Esophagus muscularis mucosa (tissue), 4 donors: ENCODE results near the gene DOCK4. TPM values are rescaled to one million over a fixed set of nuclear protein-coding genes. Genes with fewer than 3 reads are reported as not detected.

Experiments
- DNase-seq: peaks from one replicate; pipeline ENCODE4 v3.0.0-alpha.2; 2017; ENCODE audit errors: extremely low spot score
- H3K27ac ChIP-seq, 4 donors: fragments of 200-600 bp; sonication (generic); replicated peaks in 1 of 4; 1 replicate in 3 of 4; 2 replicates in 1 of 4; pipeline ENCODE4 v1.5.1; 2016 to 2019; ENCODE audit warnings: mild to moderate bottlenecking in 1 of 4
- H3K27me3 ChIP-seq, 4 donors: fragments of 200-600 bp; sonication (generic); one replicate each; pipeline versions ENCODE4 v1.5.1 to v1.6.0; 2016 to 2019
- H3K36me3 ChIP-seq, 4 donors: fragments of 200-600 bp; sonication (generic); one replicate each; pipeline ENCODE4 v1.5.1; 2016 to 2019
- H3K4me1 ChIP-seq, 4 donors: fragments of 200-600 bp; sonication (generic); one replicate each; pipeline ENCODE4 v1.5.1; 2016 to 2019
- H3K4me3 ChIP-seq, 4 donors: fragments of 200-600 bp; sonication (generic); 1 replicate in 2 of 4; 2 replicates in 2 of 4; pipeline ENCODE4 v1.5.1; 2016 to 2019; ENCODE audit warnings: mild to moderate bottlenecking in 4 of 4, moderate library complexity in 1 of 4
- H3K9me3 ChIP-seq, 4 donors: fragments of 200-600 bp; sonication (generic); 1 replicate in 3 of 4; 2 replicates in 1 of 4; pipeline ENCODE4 v1.5.1; 2016 to 2019
- EP300 ChIP-seq: sonication (generic); formaldehyde crosslinking; IDR thresholded peaks from one replicate; pipeline ENCODE4 v1.6.1; 2017; ENCODE audit warnings: antibody characterized with exemption
- POLR2A ChIP-seq: fragments of 450-650 bp; IDR thresholded peaks from one replicate; pipeline ENCODE4 v1.6.1; 2017; ENCODE audit warnings: antibody characterized with exemption, moderate library complexity, mild to moderate bottlenecking, low read depth
- POLR2AphosphoS5 ChIP-seq, 2 donors: sonication (generic); formaldehyde crosslinking; IDR thresholded peaks; one replicate each; pipeline ENCODE4 v1.6.1; 2017; ENCODE audit warnings: antibody characterized with exemption in 2 of 2
- WGBS: methylation state at CpG from one replicate; pipeline ENCODE4 v1.1.5; 2018; 5-methylcytosine and 5-hydroxymethylcytosine counted together
- intact Hi-C: fragments of 100-400 bp; cut with DNase I; formaldehyde crosslinking; loops from one replicate; pipeline ENCODE4 v1.15.1; 2023
- total RNA-seq, 4 donors: library from RNA; depleted of rRNA; stranded (reverse); fragments of >200 nt; gene quantifications; one replicate each; pipeline versions ENCODE4 v1.1.0 to v1.2.1, GENCODE V29; 2016
- TF ChIP-seq, protein P1 (sequence below), 3 experiments: fragments of 200-600 bp in 2 of 3; fragments of 450-650 bp in 1 of 3; sonication (generic) in 2 of 3; IDR thresholded peaks; one replicate each; pipeline ENCODE4 v1.5.1; 2017 to 2019; ENCODE audit warnings: antibody characterized with exemption in 3 of 3, mild to moderate bottlenecking in 2 of 3, moderate library complexity in 1 of 3

The DOCK4 gene
- total RNA-seq, 4 donors from 2014 or later, result 14.0 to 25.3 (median 18.8) TPM

- no peak for DNase-seq
- no peak overlapping the region for H3K27ac ChIP-seq
- intact Hi-C loops, result loop anchor here (10.0 kb wide), 3 partner anchors 65 to 255 kb away; partner anchors contain the start of gene IFRD1
- no peaks in the 10 kb centered on the region for H3K9me3 ChIP-seq
- no peaks in the 10 kb centered on the region for H3K36me3 ChIP-seq
- no peak for TF ChIP-seq POLR2AphosphoS5 (IDR thresholded peaks at IDR 0.05)
- TF ChIP-seq POLR2A, result no peak
- TF ChIP-seq, protein P1, sequence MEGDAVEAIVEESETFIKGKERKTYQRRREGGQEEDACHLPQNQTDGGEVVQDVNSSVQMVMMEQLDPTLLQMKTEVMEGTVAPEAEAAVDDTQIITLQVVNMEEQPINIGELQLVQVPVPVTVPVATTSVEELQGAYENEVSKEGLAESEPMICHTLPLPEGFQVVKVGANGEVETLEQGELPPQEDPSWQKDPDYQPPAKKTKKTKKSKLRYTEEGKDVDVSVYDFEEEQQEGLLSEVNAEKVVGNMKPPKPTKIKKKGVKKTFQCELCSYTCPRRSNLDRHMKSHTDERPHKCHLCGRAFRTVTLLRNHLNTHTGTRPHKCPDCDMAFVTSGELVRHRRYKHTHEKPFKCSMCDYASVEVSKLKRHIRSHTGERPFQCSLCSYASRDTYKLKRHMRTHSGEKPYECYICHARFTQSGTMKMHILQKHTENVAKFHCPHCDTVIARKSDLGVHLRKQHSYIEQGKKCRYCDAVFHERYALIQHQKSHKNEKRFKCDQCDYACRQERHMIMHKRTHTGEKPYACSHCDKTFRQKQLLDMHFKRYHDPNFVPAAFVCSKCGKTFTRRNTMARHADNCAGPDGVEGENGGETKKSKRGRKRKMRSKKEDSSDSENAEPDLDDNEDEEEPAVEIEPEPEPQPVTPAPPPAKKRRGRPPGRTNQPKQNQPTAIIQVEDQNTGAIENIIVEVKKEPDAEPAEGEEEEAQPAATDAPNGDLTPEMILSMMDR (IDR thresholded peaks at IDR 0.05), result no peak
- TF ChIP-seq EP300, result no peak
- no peaks in the 10 kb centered on the region for H3K27me3 ChIP-seq
- WGBS, result 100% methylated on average over 1 of the region's 1 CpG
- no peak overlapping the region for H3K4me3 ChIP-seq
- peaks cover 12 to 21% (median 15%) of the 10 kb centered on the region in 4 donors for H3K4me1 ChIP-seq
Observed at GRCh38 chr7:112199672-112200071, 6.5 kb downstream of the DOCK4 start.

DNA sequence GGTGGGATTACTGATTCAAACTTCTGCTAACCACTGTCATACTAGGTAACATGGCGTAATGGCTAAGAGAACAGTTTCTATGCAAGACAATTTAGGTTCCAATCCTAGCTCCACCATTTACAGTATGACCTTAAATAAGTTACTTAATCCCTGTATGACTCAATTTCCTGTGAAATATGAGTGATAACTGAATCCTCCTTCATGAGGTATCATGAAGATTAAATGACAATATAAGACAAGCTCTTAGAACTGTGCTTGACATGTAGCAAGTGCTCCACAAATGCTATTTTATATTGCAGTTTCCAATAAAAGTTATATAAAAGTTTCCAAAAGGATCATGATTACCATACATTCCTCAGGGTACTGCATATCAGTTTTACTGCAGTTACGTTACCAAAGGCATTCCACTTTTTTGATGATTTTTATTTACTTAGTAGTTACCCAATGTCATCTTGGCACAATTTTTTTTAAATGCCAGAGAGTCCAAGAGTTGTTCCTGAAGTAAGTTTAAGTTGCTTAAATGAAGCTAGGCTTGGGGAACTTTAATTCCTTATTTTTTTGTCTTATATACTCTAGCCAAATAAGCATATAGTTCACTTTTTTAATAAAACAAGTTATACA, 7.1 kb downstream of the DOCK4 start:
- no peak overlapping the region for H3K27ac ChIP-seq
- no peaks in the 10 kb centered on the region for H3K9me3 ChIP-seq
- no peak for DNase-seq
- no peak overlapping the region for H3K4me3 ChIP-seq
- WGBS, result 85% methylated on average over 2 of the region's 2 CpGs
- no peaks in the 10 kb centered on the region for H3K36me3 ChIP-seq
- intact Hi-C loops, result no loop called here
- no peak for TF ChIP-seq POLR2AphosphoS5 (IDR thresholded peaks at IDR 0.05)
- no peak for TF ChIP-seq EP300
- TF ChIP-seq, protein P1 (IDR thresholded peaks at IDR 0.05), result no peak
- no peak for TF ChIP-seq POLR2A
- H3K27me3 ChIP-seq, result no peaks in the 10 kb centered on the region
- peaks cover 7 to 16% (median 12%) of the 10 kb centered on the region in 4 donors for H3K4me1 ChIP-seq

DNA sequence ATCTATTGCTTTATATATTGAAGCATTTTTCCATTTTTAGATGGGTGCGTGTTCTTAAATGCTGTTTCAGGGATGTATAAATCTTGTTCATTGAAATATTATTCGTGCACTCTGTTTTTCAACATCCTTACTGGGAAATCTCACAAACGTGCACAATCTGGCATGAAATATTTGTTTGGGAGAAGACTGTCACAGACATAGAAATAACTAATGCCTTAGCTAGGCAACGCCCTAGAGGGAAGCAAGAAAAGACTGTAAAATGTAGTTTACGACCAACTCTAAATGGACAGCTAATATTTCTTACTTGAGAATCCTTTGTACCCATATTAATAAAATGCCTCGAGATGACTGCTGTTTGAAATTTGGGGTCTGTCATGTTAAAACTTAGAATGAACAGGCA, 8.9 kb downstream of the DOCK4 start:
- no peaks in the 10 kb centered on the region for H3K9me3 ChIP-seq
- H3K4me1 ChIP-seq, result peaks cover 0 to 7% (median 3%) of the 10 kb centered on the region in 4 donors
- no peak for TF ChIP-seq EP300
- WGBS, result 71% methylated on average over 6 of the region's 6 CpGs
- no peak for DNase-seq
- H3K27ac ChIP-seq, result no peak overlapping the region
- H3K4me3 ChIP-seq, result no peak overlapping the region
- H3K36me3 ChIP-seq, result no peaks in the 10 kb centered on the region
- intact Hi-C loops, result no loop called here
- no peaks in the 10 kb centered on the region for H3K27me3 ChIP-seq

GRCh38 chr7:112195717-112196116, 10.5 kb downstream of the DOCK4 start:
- Histone ChIP-seq H3K27me3 (no peaks in the 10 kb centered on the region), H3K4me1 (peaks cover 0 to 5% (median 2%) of the 10 kb centered on the region in 4 donors), H3K4me3 (no peak overlapping the region), H3K36me3 (no peaks in the 10 kb centered on the region), H3K9me3 (no peaks in the 10 kb centered on the region), H3K27ac (no peak overlapping the region)
- no peak for DNase-seq
- 87% methylated on average over 5 of the region's 5 CpGs for WGBS
- intact Hi-C loops, result no loop called here
- TF ChIP-seq POLR2AphosphoS5 (IDR thresholded peaks at IDR 0.05) (no peak), EP300 (no peak)
- TF ChIP-seq, protein P1 (IDR thresholded peaks at IDR 0.05), result no peak

GRCh38 chr7:112193915-112194502, 12.2 kb downstream of the DOCK4 start:
- no peak for DNase-seq

More at GRCh38 chr7:112193915-112194502, 12.2 kb downstream of the DOCK4 start:
- Histone ChIP-seq H3K36me3 (no peaks in the 10 kb centered on the region), H3K27me3 (no peaks in the 10 kb centered on the region), H3K27ac (no peak overlapping the region), H3K4me3 (no peak overlapping the region), H3K9me3 (no peaks in the 10 kb centered on the region), H3K4me1 (peaks cover 0 to 5% (median 2%) of the 10 kb centered on the region in 4 donors)
- intact Hi-C loops, result no loop called here
- TF ChIP-seq, protein P1 (IDR thresholded peaks at IDR 0.05), result no peak
- TF ChIP-seq POLR2A, result no peak
- TF ChIP-seq EP300, result no peak
- TF ChIP-seq POLR2AphosphoS5 (IDR thresholded peaks at IDR 0.05), result no peak
